GM21619 (cell line): ENCODE results near the gene TMEM45A.
"Not testable (repeated sequence)": the region's sequence is repeated elsewhere in the genome, so short reads cannot be mapped to it uniquely, and the experiment has no call there.

ENCODE experiments used
- ATAC-seq: cut with Tn5 transposase; IDR thresholded peaks from one replicate; pipeline ENCODE4 v1.9.1; 2021; ENCODE audit not compliant: unreplicated experiment

Gene TMEM45A, protein sequence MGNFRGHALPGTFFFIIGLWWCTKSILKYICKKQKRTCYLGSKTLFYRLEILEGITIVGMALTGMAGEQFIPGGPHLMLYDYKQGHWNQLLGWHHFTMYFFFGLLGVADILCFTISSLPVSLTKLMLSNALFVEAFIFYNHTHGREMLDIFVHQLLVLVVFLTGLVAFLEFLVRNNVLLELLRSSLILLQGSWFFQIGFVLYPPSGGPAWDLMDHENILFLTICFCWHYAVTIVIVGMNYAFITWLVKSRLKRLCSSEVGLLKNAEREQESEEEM

GRCh38 chr3:100492059-100493006 is at the start of gene TMEM45A:
TMEM45A (plus strand) TSS chr3:100492619; CDS start chr3:100555212, 62,593 bp downstream.
- peak; percentile 96 for ATAC-seq

- no peak for ATAC-seq
These were observed 48.7 kb upstream of the TMEM45A start for GRCh38 chr3:100443690-100444089.

- ATAC-seq = not testable (repeated sequence)
These were observed 45.4 kb upstream of the TMEM45A start for GRCh38 chr3:100447067-100447466.

GRCh38 chr3:100448079-100448478 is 44.3 kb upstream of the TMEM45A start:
- no peak for ATAC-seq

DNA sequence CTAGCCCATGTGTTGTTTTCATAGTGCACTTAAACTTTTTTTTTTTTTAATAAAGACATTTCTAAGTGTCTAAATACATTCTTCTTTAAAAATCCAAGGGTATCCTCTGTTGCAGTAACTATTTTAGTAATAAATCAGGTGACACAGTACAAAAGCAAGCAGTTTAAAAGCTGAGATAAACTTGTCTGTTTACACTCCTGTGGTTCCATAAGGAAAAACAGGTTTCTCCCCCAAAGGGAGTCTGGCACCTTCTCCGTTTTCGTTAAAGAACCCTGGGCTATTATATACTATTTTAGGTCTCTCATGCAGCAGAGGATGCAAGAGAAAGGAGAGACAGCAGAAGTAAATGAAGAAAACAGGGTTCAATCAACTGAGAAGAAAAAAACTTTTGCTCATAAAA is 43.2 kb upstream of the TMEM45A start:
- ATAC-seq = no peak

- ATAC-seq = no peak
These were observed 37.7 kb upstream of the TMEM45A start for GRCh38 chr3:100454677-100455076.

- ATAC-seq = no peak
These were observed 36.4 kb upstream of the TMEM45A start for GRCh38 chr3:100455841-100456550.

DNA sequence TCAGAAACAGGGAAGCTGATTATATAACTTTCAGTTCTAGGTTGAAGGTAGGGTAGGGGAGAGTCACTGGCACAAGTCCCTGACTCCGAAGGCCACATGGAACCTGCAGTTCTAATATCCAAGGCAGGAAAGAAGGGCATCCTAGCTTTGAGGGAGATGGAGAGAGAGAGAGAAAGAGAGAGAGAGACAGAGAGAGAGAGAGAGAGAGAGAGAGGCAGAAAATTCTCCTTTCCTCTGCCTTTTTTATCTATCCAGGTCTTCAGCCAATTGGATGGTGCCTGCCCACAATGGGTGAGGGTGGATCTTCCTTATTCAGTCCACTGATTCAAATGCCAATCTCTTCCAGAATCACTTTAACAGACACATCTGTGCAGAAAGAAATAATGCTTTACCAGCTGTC is 35.7 kb upstream of the TMEM45A start:
- ATAC-seq = no peak

GRCh38 chr3:100457811-100458210 is 34.6 kb upstream of the TMEM45A start:
- ATAC-seq = no peak

DNA sequence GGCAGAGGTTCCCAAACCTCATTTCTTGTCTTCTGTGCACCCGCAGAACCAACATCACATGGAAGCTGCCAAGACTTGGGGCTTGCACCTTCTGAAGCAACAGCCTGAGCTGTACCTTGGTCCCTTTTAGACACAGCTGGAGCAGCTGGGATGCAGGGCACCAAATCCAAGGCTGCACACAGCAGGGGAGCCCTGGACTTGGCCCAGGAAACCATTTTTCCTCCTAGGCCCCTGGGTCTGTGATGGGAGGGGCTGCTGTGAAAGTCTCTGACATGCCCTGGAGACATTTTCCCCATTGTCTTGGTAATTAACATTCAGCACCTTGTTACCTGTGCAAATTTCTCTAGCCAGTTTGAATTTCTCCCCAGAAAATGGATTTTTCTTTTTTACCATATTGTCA is 33.6 kb upstream of the TMEM45A start:
- no peak for ATAC-seq

DNA sequence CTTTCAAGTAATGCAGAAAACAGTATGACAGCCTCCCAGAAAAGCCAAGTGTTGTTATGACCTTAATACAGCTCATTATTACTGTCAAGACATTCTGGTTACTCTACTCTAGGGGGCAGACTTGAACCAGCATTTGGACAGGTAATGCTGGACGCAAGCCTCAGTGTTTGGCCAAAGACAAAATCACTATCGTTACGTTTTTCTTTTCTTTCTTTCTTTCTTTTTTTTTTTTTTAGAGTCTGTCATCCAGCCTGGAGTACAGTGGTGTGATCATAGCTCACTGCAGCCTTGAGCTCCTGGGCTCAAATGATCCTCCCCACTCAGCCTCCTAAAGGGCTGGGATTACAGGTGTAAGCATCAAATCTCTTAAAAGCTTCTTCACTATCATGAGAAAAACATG is 29.4 kb upstream of the TMEM45A start:
- peak; percentile 87 for ATAC-seq

GRCh38 chr3:100463646-100464155 is 28.7 kb upstream of the TMEM45A start:
- ATAC-seq = no peak

GRCh38 chr3:100465892-100466777 is 26.3 kb upstream of the TMEM45A start:
- ATAC-seq = peak; percentile 44

GRCh38 chr3:100467133-100467532 is 25.3 kb upstream of the TMEM45A start:
- ATAC-seq = no peak

- no peak for ATAC-seq
These were observed 23.7 kb upstream of the TMEM45A start for GRCh38 chr3:100468676-100469075.

GRCh38 chr3:100470951-100471350 is 21.5 kb upstream of the TMEM45A start:
- no peak for ATAC-seq

DNA sequence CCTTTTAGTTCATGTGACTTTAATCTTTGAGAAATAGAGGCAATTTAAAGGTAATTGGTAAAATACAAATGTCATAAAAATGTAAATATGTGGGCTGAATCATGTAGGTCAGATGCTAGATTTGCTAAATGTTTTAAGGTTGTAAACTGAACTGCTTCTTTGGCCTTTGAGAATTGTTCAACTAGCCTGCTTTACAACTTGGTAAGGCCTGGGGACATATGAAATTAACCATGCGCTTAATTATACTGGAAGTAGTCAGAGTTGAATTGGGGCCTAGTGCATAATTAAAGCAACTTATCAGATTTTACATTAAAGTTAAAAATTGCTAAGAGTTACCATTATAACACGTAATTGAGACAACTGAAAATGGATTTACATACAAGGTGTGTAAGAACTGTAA is 21.0 kb upstream of the TMEM45A start:
- no peak for ATAC-seq

- ATAC-seq = not testable (repeated sequence)
These were observed 14.5 kb upstream of the TMEM45A start for GRCh38 chr3:100477851-100478360.

DNA sequence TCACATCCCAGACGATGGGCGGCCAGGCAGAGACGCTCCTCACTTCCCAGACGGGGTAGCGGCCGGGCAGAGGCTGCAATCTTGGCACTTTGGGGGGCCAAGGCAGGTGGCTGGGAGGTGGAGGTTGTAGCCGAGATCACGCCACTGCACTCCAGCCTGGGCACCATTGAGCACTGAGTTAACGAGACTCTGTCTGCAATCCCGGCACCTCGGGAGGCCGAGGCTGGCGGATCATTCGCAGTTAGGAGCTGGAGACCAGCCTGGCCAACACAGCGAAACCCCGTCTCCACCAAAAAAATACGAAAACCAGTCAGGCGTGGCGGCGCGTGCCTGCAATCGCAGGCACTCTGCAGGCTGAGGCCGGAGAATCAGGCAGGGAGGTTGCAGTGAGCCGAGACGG is 13.9 kb upstream of the TMEM45A start:
- not testable (repeated sequence) for ATAC-seq

DNA sequence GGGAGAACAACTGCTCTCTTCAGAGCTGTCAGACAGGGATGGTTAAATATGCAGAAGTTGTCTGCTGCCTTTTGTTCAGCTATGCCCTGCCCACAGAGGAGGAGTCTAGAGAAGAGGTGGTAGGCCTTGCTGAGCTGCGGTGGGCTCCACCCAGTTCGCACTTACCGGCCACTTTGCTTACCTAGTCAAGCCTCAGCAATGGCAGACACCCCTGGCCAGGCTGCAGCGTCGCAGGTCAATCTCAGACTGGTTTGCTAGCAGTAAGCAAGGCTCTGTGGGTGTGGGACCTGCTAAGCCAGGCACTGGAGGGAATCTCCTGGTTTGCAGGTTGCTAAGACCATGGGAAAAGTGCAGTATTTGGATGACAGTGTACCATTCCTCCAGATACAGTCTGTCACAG is 12.3 kb upstream of the TMEM45A start:
- ATAC-seq = no peak
